ENCODE data around the gene UROC1.
"Not testable (repeated sequence)": the region's sequence is repeated elsewhere in the genome, so short reads cannot be mapped to it uniquely, and the experiment has no call there.

The UROC1 gene

GRCh38 chr3:126537730-126538281, 20.2 kb upstream of the UROC1 start:
- Histone ChIP-seq H3K4me1 (ENCODE audit: control insufficient read depth, insufficient read depth, low read length) (no peaks in the 10 kb centered on the region), H3K4me3 (ENCODE audit: low read depth, low read length) (no peak overlapping the region), H3K27me3 (ENCODE audit: control insufficient read depth, insufficient read depth, low read length) (no peaks in the 10 kb centered on the region), H3K9me3 (ENCODE audit: control insufficient read depth, insufficient read depth, low read length) (no peaks in the 10 kb centered on the region), H3K36me3 (ENCODE audit: control insufficient read depth, insufficient read depth, low read length) (no peaks in the 10 kb centered on the region), H3K9ac (ENCODE audit: low read depth, low read length) (no peak overlapping the region), H3K27ac (ENCODE audit: low read depth, low read length) (no peak overlapping the region)

GRCh38 chr3:126537116-126537729, 19.6 kb upstream of the UROC1 start:
- Histone ChIP-seq H3K4me3 (ENCODE audit: low read depth, low read length) (no peak overlapping the region), H3K9ac (ENCODE audit: low read depth, low read length) (no peak overlapping the region), H3K27ac (ENCODE audit: low read depth, low read length) (no peak overlapping the region), H3K9me3 (ENCODE audit: control insufficient read depth, insufficient read depth, low read length) (no peaks in the 10 kb centered on the region), H3K4me1 (ENCODE audit: control insufficient read depth, insufficient read depth, low read length) (no peaks in the 10 kb centered on the region), H3K36me3 (ENCODE audit: control insufficient read depth, insufficient read depth, low read length) (no peaks in the 10 kb centered on the region), H3K27me3 (ENCODE audit: control insufficient read depth, insufficient read depth, low read length) (no peaks in the 10 kb centered on the region)

- no peaks in the 10 kb centered on the region for H3K27me3 ChIP-seq (ENCODE audit: control insufficient read depth, insufficient read depth, low read length)
These were observed 18.6 kb upstream of the UROC1 start for GRCh38 chr3:126536126-126536525.

DNA sequence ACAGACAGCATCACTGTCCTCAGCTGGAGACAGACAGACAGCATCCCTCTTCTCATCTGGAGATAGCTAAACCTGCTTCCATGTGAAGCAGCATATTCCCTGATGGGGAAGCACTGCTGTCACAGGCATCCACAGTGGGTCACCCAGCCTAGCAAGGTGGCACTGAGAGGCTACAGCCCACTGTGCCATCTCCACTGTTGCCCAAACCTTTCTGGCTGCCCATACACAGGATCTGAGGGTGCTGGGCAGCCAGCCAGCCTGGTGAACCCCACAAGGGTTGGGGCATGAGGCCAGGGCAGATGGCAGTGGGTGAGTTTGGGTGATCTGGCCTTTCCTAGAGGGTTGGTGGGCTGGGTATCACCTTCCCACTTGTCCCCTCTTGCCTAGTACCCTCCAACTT, 18.1 kb upstream of the UROC1 start:
- no peaks in the 10 kb centered on the region for H3K27me3 ChIP-seq (ENCODE audit: control insufficient read depth, insufficient read depth, low read length)
- H3K4me3 ChIP-seq (ENCODE audit: low read depth, low read length) = no peak overlapping the region
- H3K4me1 ChIP-seq (ENCODE audit: control insufficient read depth, insufficient read depth, low read length) = no peaks in the 10 kb centered on the region

More at GRCh38 chr3:126536126-126536525, 18.6 kb upstream of the UROC1 start:
- no peaks in the 10 kb centered on the region for H3K36me3 ChIP-seq (ENCODE audit: control insufficient read depth, insufficient read depth, low read length)
- no peaks in the 10 kb centered on the region for H3K9me3 ChIP-seq (ENCODE audit: control insufficient read depth, insufficient read depth, low read length)
- no peak overlapping the region for H3K4me3 ChIP-seq (ENCODE audit: low read depth, low read length)
- H3K27ac ChIP-seq (ENCODE audit: low read depth, low read length) = no peak overlapping the region
- no peaks in the 10 kb centered on the region for H3K4me1 ChIP-seq (ENCODE audit: control insufficient read depth, insufficient read depth, low read length)
- H3K9ac ChIP-seq (ENCODE audit: low read depth, low read length) = no peak overlapping the region

DNA sequence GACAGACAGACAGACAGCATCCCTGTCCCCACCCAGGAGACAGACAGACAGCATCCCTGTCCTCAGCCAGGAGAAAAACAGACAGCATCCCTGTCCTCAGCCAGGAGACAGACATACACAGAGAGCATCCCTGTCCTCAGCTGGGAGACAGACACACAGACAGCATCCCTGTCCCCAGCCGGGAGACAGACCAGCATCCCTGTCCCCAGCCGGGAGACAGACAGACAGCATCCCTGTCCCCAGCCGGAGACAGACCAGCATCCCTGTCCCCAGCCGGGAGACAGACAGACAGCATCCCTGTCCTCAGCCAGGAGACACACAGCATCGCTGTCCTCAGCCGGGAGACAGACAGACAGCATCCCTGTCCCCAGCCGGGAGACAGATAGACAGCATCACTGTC, 17.1 kb upstream of the UROC1 start:
- H3K27me3 ChIP-seq (ENCODE audit: control insufficient read depth, insufficient read depth, low read length); H3K9me3 ChIP-seq (ENCODE audit: control insufficient read depth, insufficient read depth, low read length): not testable (repeated sequence)

More for the DNA sequence above, 18.1 kb upstream of the UROC1 start:
- Histone ChIP-seq H3K9ac (ENCODE audit: low read depth, low read length) (no peak overlapping the region), H3K36me3 (ENCODE audit: control insufficient read depth, insufficient read depth, low read length) (no peaks in the 10 kb centered on the region), H3K9me3 (ENCODE audit: control insufficient read depth, insufficient read depth, low read length) (no peaks in the 10 kb centered on the region), H3K27ac (ENCODE audit: low read depth, low read length) (no peak overlapping the region)

DNA sequence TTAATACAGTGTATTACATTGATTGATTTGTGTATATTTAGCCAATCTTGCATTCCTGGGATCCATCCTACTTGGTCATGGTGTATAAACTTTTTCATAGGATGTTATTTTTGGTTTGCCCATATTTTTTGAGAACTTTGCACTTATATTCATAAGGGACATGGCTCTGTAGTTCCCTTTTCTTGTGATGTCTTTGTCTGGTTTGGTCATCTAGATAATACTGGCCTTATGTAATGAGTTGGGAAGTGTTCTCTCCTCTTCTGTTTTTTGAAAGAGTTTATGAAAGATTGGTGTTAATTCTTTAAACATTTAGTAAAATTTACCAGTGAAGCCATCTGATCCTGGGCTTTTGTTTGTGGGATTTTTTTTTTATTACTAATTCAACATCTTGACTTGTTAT, 15.9 kb upstream of the UROC1 start:
- no peak overlapping the region for H3K4me3 ChIP-seq (ENCODE audit: low read depth, low read length)
- no peak overlapping the region for H3K9ac ChIP-seq (ENCODE audit: low read depth, low read length)
- no peak overlapping the region for H3K27ac ChIP-seq (ENCODE audit: low read depth, low read length)
- H3K36me3 ChIP-seq (ENCODE audit: control insufficient read depth, insufficient read depth, low read length) = no peaks in the 10 kb centered on the region
- H3K27me3 ChIP-seq (ENCODE audit: control insufficient read depth, insufficient read depth, low read length) = no peaks in the 10 kb centered on the region
- H3K4me1 ChIP-seq (ENCODE audit: control insufficient read depth, insufficient read depth, low read length) = no peaks in the 10 kb centered on the region
- H3K9me3 ChIP-seq (ENCODE audit: control insufficient read depth, insufficient read depth, low read length) = no peaks in the 10 kb centered on the region

More for the DNA sequence above, 17.1 kb upstream of the UROC1 start:
- H3K9ac ChIP-seq (ENCODE audit: low read depth, low read length); H3K4me3 ChIP-seq (ENCODE audit: low read depth, low read length); H3K4me1 ChIP-seq (ENCODE audit: control insufficient read depth, insufficient read depth, low read length); H3K27ac ChIP-seq (ENCODE audit: low read depth, low read length); H3K36me3 ChIP-seq (ENCODE audit: control insufficient read depth, insufficient read depth, low read length): not testable (repeated sequence)

GRCh38 chr3:126531051-126531330, 13.4 kb upstream of the UROC1 start:
- H3K4me1 ChIP-seq (ENCODE audit: control insufficient read depth, insufficient read depth, low read length) = no peaks in the 10 kb centered on the region
- no peak overlapping the region for H3K4me3 ChIP-seq (ENCODE audit: low read depth, low read length)
- no peak overlapping the region for H3K9ac ChIP-seq (ENCODE audit: low read depth, low read length)
- H3K27ac ChIP-seq (ENCODE audit: low read depth, low read length) = no peak overlapping the region
- H3K27me3 ChIP-seq (ENCODE audit: control insufficient read depth, insufficient read depth, low read length) = no peaks in the 10 kb centered on the region
- no peaks in the 10 kb centered on the region for H3K9me3 ChIP-seq (ENCODE audit: control insufficient read depth, insufficient read depth, low read length)
- H3K36me3 ChIP-seq (ENCODE audit: control insufficient read depth, insufficient read depth, low read length) = no peaks in the 10 kb centered on the region

DNA sequence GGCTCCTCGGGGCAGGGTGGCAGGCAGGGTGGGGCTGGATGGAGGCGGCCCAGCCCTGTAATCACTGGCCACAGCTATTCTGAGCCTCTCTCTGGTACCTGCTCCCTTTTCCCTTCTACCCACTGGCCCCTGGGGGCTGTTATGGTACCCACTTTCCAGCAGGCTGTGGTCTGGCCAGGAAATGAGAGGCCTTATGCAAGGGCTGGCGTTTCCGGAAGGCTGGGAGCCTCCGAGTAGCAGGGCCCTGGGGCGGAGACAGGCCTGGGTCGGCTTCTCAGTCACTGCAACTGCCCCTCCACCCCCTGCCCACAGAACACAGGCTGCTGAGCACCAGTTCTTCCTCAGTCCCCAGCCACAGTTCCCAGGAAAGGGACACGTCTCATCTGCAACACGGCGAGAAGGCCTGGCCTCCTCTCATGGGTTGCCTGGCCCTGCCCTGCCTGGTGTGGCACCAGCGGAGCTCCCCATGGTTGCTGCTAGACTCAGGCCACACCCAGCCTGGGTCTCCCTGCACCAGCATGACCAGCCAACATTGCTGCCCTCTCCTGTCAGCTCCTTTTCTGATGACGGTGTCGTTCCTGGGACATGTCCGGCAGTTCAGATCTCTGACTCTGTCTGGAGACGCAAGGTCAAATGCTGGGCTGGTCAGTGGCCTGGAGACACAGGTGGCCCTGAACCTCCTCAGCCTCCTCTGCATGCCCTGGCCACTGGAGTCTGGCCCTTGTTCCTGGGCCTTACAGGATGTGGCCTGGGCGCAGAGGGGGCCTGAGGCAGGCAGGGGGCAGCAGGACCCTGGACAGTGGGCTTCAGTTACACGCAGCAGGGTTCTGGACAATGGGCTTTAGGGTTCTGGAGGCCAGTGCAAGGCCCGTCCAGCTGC, 12.8 kb upstream of the UROC1 start:
- H3K4me3 ChIP-seq (ENCODE audit: low read depth, low read length) = no peak overlapping the region

GRCh38 chr3:126529585-126530170, 12.1 kb upstream of the UROC1 start:
- H3K27ac ChIP-seq (ENCODE audit: low read depth, low read length) = no peak overlapping the region
- H3K4me1 ChIP-seq (ENCODE audit: control insufficient read depth, insufficient read depth, low read length) = no peaks in the 10 kb centered on the region
- H3K9me3 ChIP-seq (ENCODE audit: control insufficient read depth, insufficient read depth, low read length) = no peaks in the 10 kb centered on the region
- no peaks in the 10 kb centered on the region; the same call in 1 of the 2 replicates for H3K27me3 ChIP-seq (ENCODE audit: control insufficient read depth, insufficient read depth, low read length)
- no peaks in the 10 kb centered on the region for H3K36me3 ChIP-seq (ENCODE audit: control insufficient read depth, insufficient read depth, low read length)
- H3K9ac ChIP-seq (ENCODE audit: low read depth, low read length) = no peak overlapping the region
- no peak overlapping the region for H3K4me3 ChIP-seq (ENCODE audit: low read depth, low read length)

More for the DNA sequence above, 12.8 kb upstream of the UROC1 start:
- Histone ChIP-seq H3K9ac (ENCODE audit: low read depth, low read length) (no peak overlapping the region), H3K27me3 (ENCODE audit: control insufficient read depth, insufficient read depth, low read length) (no peaks in the 10 kb centered on the region), H3K9me3 (ENCODE audit: control insufficient read depth, insufficient read depth, low read length) (no peaks in the 10 kb centered on the region), H3K36me3 (ENCODE audit: control insufficient read depth, insufficient read depth, low read length) (no peaks in the 10 kb centered on the region), H3K27ac (ENCODE audit: low read depth, low read length) (no peak overlapping the region), H3K4me1 (ENCODE audit: control insufficient read depth, insufficient read depth, low read length) (no peaks in the 10 kb centered on the region)

- Histone ChIP-seq H3K4me1 (ENCODE audit: control insufficient read depth, insufficient read depth, low read length) (no peaks in the 10 kb centered on the region), H3K27ac (ENCODE audit: low read depth, low read length) (no peak overlapping the region)
These were observed 11.4 kb upstream of the UROC1 start for GRCh38 chr3:126528800-126529541.

More at GRCh38 chr3:126528800-126529541, 11.4 kb upstream of the UROC1 start:
- no peak overlapping the region for H3K4me3 ChIP-seq (ENCODE audit: low read depth, low read length)
- H3K9me3 ChIP-seq (ENCODE audit: control insufficient read depth, insufficient read depth, low read length) = no peaks in the 10 kb centered on the region
- no peaks in the 10 kb centered on the region; the same call in 1 of the 2 replicates for H3K27me3 ChIP-seq (ENCODE audit: control insufficient read depth, insufficient read depth, low read length)
- no peak overlapping the region for H3K9ac ChIP-seq (ENCODE audit: low read depth, low read length)
- H3K36me3 ChIP-seq (ENCODE audit: control insufficient read depth, insufficient read depth, low read length) = no peaks in the 10 kb centered on the region
